Cerebellar nuclear complex (tissue), 1 donor: ENCODE measurements around the gene NEUROD4.
A peak's percentile ranks its signal among the peaks of the same experiment; 100 is the strongest.
"Not testable (repeated sequence)": the region's sequence is repeated elsewhere in the genome, so short reads cannot be mapped to it uniquely, and the experiment has no call there.

ENCODE experiments used
- DNase-seq, 2 experiments: peaks; one replicate each; lab custom pipeline; 2025; lab: John Stamatoyannopoulos, UW

NEUROD4 gene

DNA sequence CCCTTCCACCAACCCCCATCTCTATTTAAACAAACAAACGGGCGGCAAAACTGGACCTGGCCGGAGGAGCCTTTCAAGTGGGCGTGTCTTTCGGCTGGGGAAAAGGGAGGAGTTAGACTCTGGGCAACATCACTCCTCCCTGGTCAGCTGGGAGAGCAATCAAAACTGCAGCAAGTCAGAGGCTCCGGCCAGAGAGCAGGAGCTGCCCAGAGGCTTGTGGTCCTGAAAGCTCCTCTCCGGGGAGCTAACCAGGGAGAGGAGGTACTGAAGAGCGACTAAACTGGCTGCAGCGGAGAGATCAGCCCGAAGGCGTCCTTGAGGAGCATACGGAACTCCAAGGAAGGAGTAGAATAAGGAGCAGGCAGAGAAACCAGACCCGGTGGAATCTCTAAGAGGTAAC lies at the start of gene NEUROD4:
Gene NEUROD4 (plus strand): TSS at position 191 of the 400 bp plus-strand sequence. CDS start 6,466 bp downstream, outside the sequence.
- DNase-seq = no peak

GRCh38 chr12:54970741-54971140 lies 49.0 kb upstream of the NEUROD4 start:
- no peak for DNase-seq

DNA sequence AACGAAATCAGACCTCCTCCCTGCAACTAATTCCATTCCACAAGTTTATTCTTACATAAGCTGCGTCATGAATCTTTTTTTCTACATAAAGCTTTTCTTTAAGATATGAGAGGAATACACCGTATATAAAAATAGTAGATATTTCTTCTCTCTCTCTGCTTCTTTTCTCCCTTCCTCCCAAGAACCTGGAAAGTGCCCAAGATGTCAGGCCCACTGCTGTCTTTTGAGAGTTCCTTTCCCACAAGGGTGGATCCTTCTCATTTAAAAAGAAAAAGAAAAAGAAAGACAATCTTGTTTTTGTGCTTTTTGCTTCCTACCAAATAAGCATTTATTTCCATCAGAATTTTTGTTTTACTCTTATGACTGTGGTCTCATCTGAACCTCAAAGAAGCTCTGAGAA lies 46.2 kb upstream of the NEUROD4 start:
- no peak for DNase-seq

GRCh38 chr12:54974279-54974678 lies 45.5 kb upstream of the NEUROD4 start:
- no peak for DNase-seq

GRCh38 chr12:54975272-54975671 lies 44.5 kb upstream of the NEUROD4 start:
- no peak for DNase-seq

GRCh38 chr12:54975875-54976274 lies 43.9 kb upstream of the NEUROD4 start:
- no peak for DNase-seq

DNA sequence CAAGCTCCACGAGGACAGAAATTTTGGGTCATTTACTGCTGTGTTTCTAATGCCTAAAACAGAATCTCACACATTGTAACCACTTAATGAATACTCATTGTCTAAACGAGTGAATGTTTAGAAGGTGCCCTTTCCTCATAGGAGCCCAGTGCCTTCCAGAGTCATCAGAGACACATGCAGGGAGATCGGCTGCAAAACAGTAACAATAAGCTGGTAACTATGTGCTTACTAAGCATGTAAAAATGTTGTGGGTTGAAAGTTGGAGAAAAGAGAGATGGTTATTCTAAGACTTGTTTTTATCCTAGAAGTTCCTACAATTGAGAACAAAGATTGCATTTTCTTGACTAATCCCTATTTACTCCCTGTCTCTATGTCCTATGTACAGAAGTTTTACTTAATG lies 42.6 kb upstream of the NEUROD4 start:
- no peak for DNase-seq

- no peak for DNase-seq
These were observed 41.9 kb upstream of the NEUROD4 start for GRCh38 chr12:54977857-54978256.

DNA sequence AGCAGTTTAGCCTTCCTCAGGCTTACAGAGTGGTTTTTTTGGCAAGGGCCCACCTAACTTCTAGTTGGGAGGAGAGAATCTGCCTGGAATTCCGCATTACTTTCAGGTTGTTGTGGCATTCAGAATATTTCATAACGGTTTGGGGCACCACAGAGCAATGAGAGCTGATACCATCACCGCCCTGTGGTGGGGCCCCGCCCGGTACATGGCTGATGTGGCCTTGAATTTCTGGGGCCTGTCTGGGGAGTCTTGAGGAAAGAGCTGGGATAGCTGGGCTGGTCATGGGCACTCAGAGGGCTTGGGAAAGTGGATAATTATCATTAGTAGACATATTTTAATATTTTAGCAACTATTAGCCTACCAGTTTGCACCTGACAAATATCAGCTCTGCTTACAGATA lies 39.4 kb upstream of the NEUROD4 start:
- DNase-seq = no peak

DNA sequence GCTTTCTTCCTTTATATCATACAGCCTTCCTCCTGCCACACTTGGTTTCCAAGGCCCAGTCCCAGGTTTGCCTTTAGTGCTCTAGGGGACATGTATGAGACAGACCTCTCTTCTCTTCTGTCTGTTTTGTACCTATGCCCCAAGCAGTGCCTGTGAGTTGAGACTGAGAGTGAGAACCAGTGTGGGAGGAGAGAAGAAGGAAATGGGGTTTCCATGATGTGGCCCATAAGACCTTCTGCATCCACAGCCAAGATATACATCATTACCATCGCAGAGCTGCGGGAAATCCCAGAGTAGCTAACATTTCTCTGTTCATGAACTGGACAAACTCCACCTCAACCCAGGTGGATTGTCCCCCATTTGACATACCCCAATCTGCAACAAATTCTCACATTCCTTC lies 38.0 kb upstream of the NEUROD4 start:
- DNase-seq = no peak

DNA sequence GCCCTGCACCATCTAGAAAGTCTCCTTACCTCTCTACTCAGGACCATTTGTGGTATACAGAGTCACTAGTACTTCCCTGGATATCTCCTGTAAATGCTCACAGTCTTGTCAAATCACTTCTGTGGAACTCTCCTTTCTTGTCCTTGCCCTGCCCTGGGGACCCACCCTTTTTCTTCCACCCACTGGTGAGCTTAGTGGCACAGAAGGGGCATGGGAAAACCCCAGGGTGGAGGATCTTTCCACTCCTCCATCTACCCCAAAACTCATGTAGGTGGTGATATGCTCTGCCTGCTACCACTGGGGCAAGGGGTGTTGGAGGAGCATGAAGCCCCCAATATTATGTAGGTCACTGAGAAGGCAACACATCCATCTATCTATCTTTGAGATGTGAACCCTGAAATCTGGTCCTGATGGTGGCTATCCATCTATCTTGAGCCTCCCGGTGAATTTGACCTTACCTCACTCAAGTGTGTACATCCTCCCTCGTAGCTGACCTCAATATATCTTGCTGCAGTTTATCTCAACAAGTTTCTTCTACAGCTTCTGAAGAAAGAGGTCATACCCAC lies 36.2 kb upstream of the NEUROD4 start:
- no peak for DNase-seq

DNA sequence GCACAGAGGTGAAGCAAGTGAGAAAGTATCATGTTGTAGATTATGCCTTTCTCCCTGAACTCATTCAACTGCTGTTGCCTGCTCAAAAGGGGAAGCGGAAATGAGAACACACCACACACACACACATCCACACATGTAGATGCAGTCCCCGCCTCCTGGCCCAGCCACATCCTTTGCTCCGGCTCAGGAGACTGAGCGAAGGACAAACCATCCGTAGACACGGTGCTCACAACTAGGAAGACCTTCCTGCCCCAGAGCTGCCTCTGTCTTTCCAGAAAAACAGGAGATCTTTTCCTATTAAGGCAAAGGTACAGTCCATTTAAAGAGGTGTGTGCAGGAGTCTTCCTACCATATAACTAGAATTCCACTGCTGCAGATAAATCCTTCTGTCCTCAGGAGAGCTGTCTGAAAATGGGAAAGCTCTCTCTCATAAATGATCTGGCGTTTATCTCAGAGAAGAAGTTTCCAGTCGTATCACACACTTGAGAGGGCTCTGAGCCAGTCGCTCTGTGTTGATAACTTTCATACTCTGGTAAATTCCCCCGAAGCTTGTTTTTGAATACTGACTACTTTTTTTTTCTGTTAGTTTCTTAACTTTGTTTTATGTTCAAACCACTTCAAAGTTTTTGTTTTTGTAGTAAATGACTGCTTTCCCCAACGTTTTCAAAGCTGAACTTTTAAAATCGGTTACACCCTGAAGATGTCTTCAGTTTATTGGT lies 35.0 kb upstream of the NEUROD4 start, which contains the start of gene TESPA1:
Gene TESPA1 (minus strand): TSS at position 105 of the 719 bp plus-strand sequence. CDS start 10,200 bp downstream, outside the sequence.
- DNase-seq = no peak

DNA sequence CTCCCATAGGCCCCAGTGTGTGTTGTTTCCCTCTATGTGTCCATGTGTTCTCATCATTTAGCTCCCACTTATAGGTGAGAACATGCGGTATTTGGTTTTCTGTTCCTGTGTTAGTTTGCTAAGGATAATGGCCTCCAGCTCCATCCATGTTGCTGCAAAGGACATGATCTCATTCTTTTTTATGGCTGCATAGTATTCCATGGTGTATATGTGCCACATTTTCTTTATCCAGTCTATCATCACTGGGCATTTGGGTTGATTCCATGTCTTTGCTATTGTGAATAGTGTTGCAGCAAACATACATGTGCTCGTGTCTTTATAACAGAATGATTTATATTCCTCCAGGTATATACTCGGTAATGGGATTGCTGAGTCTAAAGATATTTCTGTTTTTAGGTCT lies 33.0 kb upstream of the NEUROD4 start:
- DNase-seq = not testable (repeated sequence)

DNA sequence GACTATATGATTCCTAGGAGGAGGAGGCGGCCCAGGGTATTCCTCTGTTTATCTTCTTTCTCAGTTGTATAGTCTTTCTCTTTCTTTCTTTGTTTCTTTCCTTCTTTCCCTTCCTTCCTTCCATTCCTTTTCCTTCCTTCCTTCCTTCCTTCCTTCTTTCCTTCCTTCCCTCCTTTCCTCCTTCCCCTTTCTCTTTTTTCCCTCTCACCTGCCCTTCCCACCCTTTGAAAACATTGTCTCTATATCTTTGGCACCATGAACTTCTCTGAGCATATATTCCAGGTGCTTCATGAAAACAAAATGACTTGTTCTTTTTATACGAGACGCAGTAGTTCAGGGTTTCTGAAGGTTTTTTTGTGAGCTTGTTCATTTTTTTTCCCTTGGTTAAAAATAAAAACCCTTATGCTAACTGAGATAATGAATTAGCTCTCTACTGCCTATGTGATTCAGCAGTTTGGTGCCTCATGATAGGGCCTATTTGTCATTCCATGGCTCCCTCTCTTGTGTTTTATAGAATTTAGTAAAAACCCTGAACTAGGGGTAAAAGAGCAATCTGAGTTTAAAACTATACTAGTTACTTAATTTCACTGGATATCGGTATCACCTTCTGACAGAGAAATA lies 32.1 kb upstream of the NEUROD4 start:
- no peak for DNase-seq

GRCh38 chr12:54988402-54989054 lies 31.2 kb upstream of the NEUROD4 start:
- DNase-seq = no peak

DNA sequence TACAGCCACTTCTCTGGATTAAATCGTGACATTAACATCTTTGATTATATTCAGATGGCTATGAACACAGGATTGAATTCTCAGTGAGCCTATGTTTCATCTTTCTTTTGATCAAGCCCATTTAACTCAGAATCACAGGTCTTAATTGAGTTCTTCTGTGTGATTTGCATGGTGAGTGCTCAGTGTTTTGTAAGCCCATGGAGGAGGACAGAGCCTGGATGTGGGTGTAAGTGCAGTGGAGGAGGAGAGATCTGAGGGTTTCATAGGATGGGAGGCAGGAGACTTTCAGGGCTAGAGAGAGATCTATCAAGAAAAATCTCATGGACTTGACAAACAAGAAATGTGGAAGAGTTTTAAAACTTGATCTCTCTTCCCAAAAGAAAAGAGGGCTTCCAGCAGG lies 29.9 kb upstream of the NEUROD4 start:
- no peak for DNase-seq

DNA sequence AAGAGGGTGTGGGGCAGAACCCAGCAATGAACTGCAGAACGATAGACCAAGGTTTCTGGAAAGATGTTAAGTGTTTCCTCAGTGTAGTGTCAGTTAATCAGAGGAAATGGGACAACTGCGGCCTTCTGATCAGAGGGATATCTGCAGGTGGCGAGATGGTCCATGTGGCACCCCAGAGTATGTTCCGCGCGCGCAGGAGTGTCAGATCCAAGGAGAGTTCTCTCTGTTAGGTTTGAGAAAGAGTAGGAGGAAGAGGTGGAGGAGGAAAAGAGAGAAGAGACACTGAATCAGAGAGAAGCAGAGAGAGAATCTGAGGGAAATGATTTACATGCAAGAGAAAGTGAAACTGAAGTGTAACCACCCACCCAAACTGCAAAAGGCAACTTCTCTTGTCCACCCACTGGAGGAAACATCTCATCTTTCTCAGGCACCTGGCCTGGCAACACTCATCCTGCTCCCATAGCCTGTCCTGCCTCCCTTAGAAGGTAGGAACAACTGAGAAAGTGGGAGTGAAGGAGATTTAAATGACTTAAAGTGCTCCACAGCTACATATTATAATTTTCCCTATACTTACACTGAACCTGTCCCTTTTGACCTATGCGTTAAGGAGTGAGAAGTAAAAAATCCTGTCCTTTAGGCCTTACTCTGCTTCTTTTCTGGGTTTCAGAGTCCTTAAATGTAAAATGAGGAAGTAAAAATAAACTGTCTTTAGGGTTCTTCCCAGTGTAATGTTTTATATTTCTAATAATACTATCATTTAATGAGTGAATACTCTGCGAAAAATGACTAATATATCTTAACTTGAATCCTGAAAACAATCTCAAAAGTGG lies 28.4 kb upstream of the NEUROD4 start:
- no peak for DNase-seq

GRCh38 chr12:54991991-54992375 lies 27.8 kb upstream of the NEUROD4 start:
- DNase-seq = no peak

DNA sequence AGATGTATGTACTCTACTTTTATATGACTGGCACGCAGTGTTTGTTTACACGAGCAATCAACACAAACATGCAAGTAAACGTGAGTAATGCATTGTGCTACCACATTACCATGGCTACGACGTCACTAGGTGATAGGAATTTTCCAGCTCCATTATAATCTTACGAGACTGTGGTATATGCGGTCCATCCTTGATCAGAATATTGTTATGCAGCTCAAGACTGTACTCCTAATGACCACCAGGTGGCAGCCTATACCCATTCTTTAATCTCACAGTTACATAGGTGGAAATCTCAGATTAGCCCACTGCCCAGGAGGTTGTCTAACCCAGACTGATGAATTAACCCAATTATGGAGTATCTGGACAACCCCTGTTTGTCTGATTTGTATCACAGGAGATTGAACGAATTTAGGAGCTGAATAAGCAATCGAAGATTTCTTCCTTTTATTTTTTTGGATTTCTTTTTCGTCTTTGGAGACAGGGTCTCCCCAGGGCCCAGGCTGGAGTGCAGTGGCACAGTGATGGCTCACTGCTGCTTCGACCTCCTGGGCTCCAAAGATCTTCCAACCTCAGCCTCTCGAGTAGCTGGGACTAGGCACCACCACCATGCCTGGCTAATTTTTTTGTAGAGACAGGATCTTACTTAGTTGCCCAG lies 26.5 kb upstream of the NEUROD4 start:
- peak in 1 of 2 experiments; percentile 4 for DNase-seq

- DNase-seq = no peak
These were observed 23.6 kb upstream of the NEUROD4 start for GRCh38 chr12:54996205-54996604.

- no peak for DNase-seq
These were observed 21.7 kb upstream of the NEUROD4 start for GRCh38 chr12:54997929-54998522.
